Endothelial cell of umbilical vein (primary cell): Measurements from ENCODE around the gene FOXD3. TPM values are rescaled to one million over a fixed set of nuclear protein-coding genes. Genes with fewer than 3 reads are reported as not detected.
A peak's percentile ranks its signal among the peaks of the same experiment; 100 is the strongest.

Experiments
- Bru-seq: library from RNA; stranded (reverse); fragments of 400-500 nt; gene quantifications from one replicate; lab custom pipeline; 2021; lab: Mats Ljungman, UMichigan
- BruChase-seq, 2 experiments: library from RNA; stranded (reverse); fragments of 400-500 nt; gene quantifications; one replicate each; lab custom pipeline; 2021; lab: Mats Ljungman, UMichigan
- BruUV-seq: library from RNA; stranded (reverse); fragments of 400-500 nt; replicated peaks from 2 replicates; lab custom pipeline; 2021; lab: Mats Ljungman, UMichigan
- CTCF ChIA-PET: fragments of 300-600, 350-600 bp; sonication (Branson Sonifier 250); formaldehyde crosslinking; loops from one replicate; lab custom pipeline; 2021; ENCODE audit warnings: antibody characterized with exemption, inconsistent platforms; lab: Charles Lee
- POLR2A ChIA-PET: fragments of 300-600, 350-600 bp; sonication (Branson Sonifier 250); formaldehyde crosslinking; loops from one replicate; lab custom pipeline; 2021; ENCODE audit warnings: antibody characterized with exemption, inconsistent platforms; lab: Charles Lee
- DNase-seq: peaks from one replicate; pipeline ENCODE4 v3.0.0-alpha.2; 2011; ENCODE audit warnings: low read depth, low spot score
- FAIRE-seq: peaks from 2 replicates; lab custom pipeline; 2011; peaks lifted over from hg19 to GRCh38; lab: Jason Lieb, UNC
- H2AFZ ChIP-seq: 2 replicates; pipeline ENCODE4 v1.6.0; 2012; ENCODE audit warnings: low read depth, low read length, control low read depth, inconsistent platforms
- H3K27ac ChIP-seq: 2 replicates; pipeline ENCODE4 v1.5.1; 2011; ENCODE audit warnings: low read depth, mild to moderate bottlenecking, control low read depth, low read length, moderate library complexity; ENCODE audit not compliant: insufficient read depth
- H3K27me3 ChIP-seq, 2 experiments: 2 replicates each; pipeline versions ENCODE4 v1.6.0 to v1.6.1; 2011; ENCODE audit warnings: low read length in 2 of 2, mixed read lengths in 1 of 2; ENCODE audit not compliant: control insufficient read depth in 2 of 2, insufficient read depth in 2 of 2
- H3K36me3 ChIP-seq, 2 experiments: 2 replicates in 1 of 2; 3 replicates in 1 of 2; pipeline ENCODE4 v1.5.1; 2011; ENCODE audit warnings: low read length in 2 of 2, mild to moderate bottlenecking in 1 of 2, moderate library complexity in 1 of 2; ENCODE audit not compliant: control insufficient read depth in 2 of 2, insufficient read depth in 2 of 2; ENCODE audit errors: extremely low read depth in 1 of 2
- H3K4me1 ChIP-seq: 3 replicates; pipeline ENCODE4 v1.5.1; 2011; ENCODE audit warnings: mild to moderate bottlenecking, low read length; ENCODE audit not compliant: control insufficient read depth, insufficient read depth; ENCODE audit errors: extremely low read depth
- H3K4me2 ChIP-seq: 2 replicates; pipeline ENCODE4 v1.6.1; 2011; ENCODE audit warnings: low read length, control low read depth, mixed read lengths; ENCODE audit not compliant: insufficient read depth
- H3K4me3 ChIP-seq, 3 experiments: fragments of 200-600 bp in 1 of 3; sonication (generic), shearing (Covaris generic) in 1 of 3; replicated peaks in 1 of 3; 2 replicates each; pipeline ENCODE4 v1.5.1; 2011 to 2016; ENCODE audit warnings: control low read depth in 3 of 3, low read length in 3 of 3, mild to moderate bottlenecking in 2 of 3, inconsistent platforms in 1 of 3, low read depth in 1 of 3, moderate library complexity in 1 of 3; ENCODE audit not compliant: insufficient read depth in 1 of 3
- H3K79me2 ChIP-seq: 2 replicates; pipeline ENCODE4 v1.6.0; 2012; ENCODE audit warnings: low read length, inconsistent platforms; ENCODE audit not compliant: control insufficient read depth, insufficient read depth
- H3K9ac ChIP-seq: replicated peaks from 2 replicates; pipeline ENCODE3; 2011; ENCODE audit warnings: low read length, control low read depth; ENCODE audit not compliant: insufficient read depth; ENCODE audit errors: extremely low read depth
- H3K9me1 ChIP-seq: replicated peaks from 3 replicates; pipeline ENCODE4 v1.6.0; 2011; ENCODE audit warnings: mild to moderate bottlenecking, low read length; ENCODE audit not compliant: control insufficient read depth, insufficient read depth; ENCODE audit errors: extremely low read depth
- H3K9me3 ChIP-seq: replicated peaks from 2 replicates; pipeline ENCODE4 v1.5.1; 2012; ENCODE audit warnings: low read length, inconsistent platforms; ENCODE audit not compliant: control insufficient read depth, insufficient read depth
- H4K20me1 ChIP-seq: replicated peaks from 2 replicates; pipeline ENCODE3; 2011; ENCODE audit warnings: mild to moderate bottlenecking, low read length; ENCODE audit not compliant: control insufficient read depth, insufficient read depth; ENCODE audit errors: extremely low read depth
- EZH2 ChIP-seq: IDR thresholded peaks from 2 replicates; pipeline ENCODE4 v1.6.1; 2012; ENCODE audit warnings: borderline replicate concordance, low read depth, mild to moderate bottlenecking, moderate library complexity, low read length, inconsistent platforms; ENCODE audit not compliant: severe bottlenecking
- GATA2 ChIP-seq: IDR thresholded peaks from 2 replicates; pipeline ENCODE4 v1.7.0; 2011; ENCODE audit warnings: low read depth, mild to moderate bottlenecking, moderate library complexity, mixed read lengths, low read length; ENCODE audit not compliant: insufficient read length, insufficient read depth
- MYC ChIP-seq: IDR thresholded peaks from one replicate; pipeline ENCODE4 v1.6.1; 2011; ENCODE audit warnings: mild to moderate bottlenecking, low read depth, low read length
- POLR2A ChIP-seq: IDR thresholded peaks from 2 replicates; pipeline ENCODE4 v1.6.1; 2012; ENCODE audit warnings: low read depth, mild to moderate bottlenecking, control low read depth, low read length
- dilution Hi-C: fragments of 300-500 bp; cut with MboI; formaldehyde crosslinking; loops from one replicate; pipeline ENCODE4 v1.15.0; 2019; ENCODE audit warnings: low sequenced_read_pairs; ENCODE audit not compliant: extremely low pct_ligation_motif_present
- intact Hi-C: fragments of 100-400 bp; cut with micrococcal nuclease; formaldehyde crosslinking; loops from one replicate; pipeline ENCODE4 v1.10.0; 2022
- long read RNA-seq: library from polyadenylated mRNA; stranded (forward); transcript quantifications from one replicate; pipeline ENCODE4 v2.0.0, GENCODE V29; 2021
- polyA minus RNA-seq, 3 experiments: library from RNA; depleted of rRNA, polyadenylated mRNA; stranded (reverse); fragments of >200 nt; gene quantifications; 1 replicate in 1 of 3; 2 replicates in 2 of 3; pipeline ENCODE4 v1.2.3, GENCODE V29; 2011
- polyA plus RNA-seq, 4 experiments: library from polyadenylated mRNA; depleted of rRNA in 3 of 4; stranded (reverse) in 3 of 4; unstranded in 1 of 4; fragments of >200 nt; gene quantifications; 2 replicates each; pipeline versions ENCODE4 v1.2.1 to v1.2.3, GENCODE V29; 2011 to 2012; ENCODE audit warnings: missing spikeins in 1 of 4
- total RNA-seq: library from RNA; stranded (reverse); gene quantifications from 2 replicates; pipeline ENCODE4 v1.2.3, GENCODE V29; 2021
- TF ChIP-seq, protein P1 (sequence below): IDR thresholded peaks from 2 replicates; pipeline ENCODE4 v1.6.1; 2011; ENCODE audit not compliant: insufficient read depth, insufficient read length
- TF ChIP-seq, protein P2 (sequence below), 2 donors: IDR thresholded peaks; 1 replicate in 1 of 2; 2 replicates in 1 of 2; pipeline ENCODE4 v1.5.1; 2011; ENCODE audit warnings: low read length in 2 of 2, mild to moderate bottlenecking in 2 of 2, moderate library complexity in 2 of 2, control low read depth in 1 of 2, inconsistent platforms in 1 of 2, low read depth in 1 of 2; ENCODE audit not compliant: insufficient read depth in 1 of 2; ENCODE audit errors: extremely low read depth in 1 of 2

The FOXD3 gene
- not detected in 2 replicates for total RNA-seq
- polyA plus RNA-seq: not detected in 2 replicates
- not detected in 2 replicates for polyA plus RNA-seq (2011; cell fraction: cytosol; rRNA removed)
- not detected in 2 replicates for polyA plus RNA-seq (2011; cell fraction: nucleus; rRNA removed)
- not detected in 2 replicates for polyA plus RNA-seq (2012)
- polyA minus RNA-seq: not detected in 2 replicates
- not detected for polyA minus RNA-seq (2011; cell fraction: cytosol; rRNA and poly(A)+ RNA removed)
- not detected in 2 replicates for polyA minus RNA-seq (2011; cell fraction: nucleus; rRNA and poly(A)+ RNA removed)
- not detected for Bru-seq, nascent RNA
- not detected for BruChase-seq, experiment 1, labeled RNA remaining after a 6-hour chase
- BruChase-seq, experiment 2, labeled RNA remaining after a 2-hour chase: not detected
- long read RNA-seq: 0 reads

DNA sequence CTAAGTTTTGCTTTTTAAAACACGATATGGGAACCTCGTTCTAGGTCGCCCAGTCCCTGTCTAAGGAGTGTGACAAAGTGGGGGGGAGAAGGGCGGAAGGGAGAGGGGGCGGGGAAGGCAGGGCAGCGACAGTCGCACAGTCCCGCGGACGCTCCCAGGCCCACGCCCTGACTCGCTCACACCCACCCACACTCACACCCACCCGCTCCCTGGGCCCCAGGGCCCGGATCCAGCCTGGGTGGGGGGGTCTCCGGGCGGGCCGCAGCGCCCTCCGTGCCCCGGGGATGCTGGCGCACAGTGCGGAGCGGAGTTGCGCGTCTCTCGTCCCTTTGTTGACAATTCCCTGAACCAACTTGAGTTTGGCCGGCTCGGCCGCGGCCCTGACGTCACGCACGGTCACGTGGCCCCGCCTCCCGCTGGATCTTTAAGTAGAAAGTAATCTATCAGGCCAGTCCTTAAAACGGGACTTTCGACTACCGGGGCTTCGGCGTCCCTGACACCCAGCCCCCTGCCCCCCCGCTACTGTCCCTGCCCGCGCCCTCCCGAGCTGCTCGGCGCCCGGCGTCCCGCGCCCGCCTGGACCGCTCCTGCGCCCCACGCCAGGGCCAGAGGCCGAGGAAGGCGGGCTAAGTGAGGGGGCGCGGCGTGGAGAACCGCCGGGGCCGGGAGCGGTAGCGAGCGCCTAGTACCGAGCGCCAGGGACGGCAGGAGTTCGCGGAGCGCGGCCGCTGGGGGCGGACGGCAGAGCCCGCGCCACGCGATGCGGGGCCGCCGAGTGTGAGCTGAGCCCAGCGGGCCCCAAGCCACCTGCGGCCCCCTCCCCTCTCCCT, at the start of gene FOXD3:
Gene FOXD3 (plus strand): TSS at position 454 of the 830 bp plus-strand sequence. CDS start 492 bp downstream, outside the sequence.
- no peaks in the 10 kb centered on the region for H3K36me3 ChIP-seq
- TF ChIP-seq, protein P1, sequence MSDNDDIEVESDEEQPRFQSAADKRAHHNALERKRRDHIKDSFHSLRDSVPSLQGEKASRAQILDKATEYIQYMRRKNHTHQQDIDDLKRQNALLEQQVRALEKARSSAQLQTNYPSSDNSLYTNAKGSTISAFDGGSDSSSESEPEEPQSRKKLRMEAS: peak; percentile 82
- TF ChIP-seq POLR2A: no peak
- H3K9ac ChIP-seq: no peak within 1 kb of the TSS
- no peak within 1 kb of the TSS for H3K27ac ChIP-seq
- intact Hi-C loops: loop anchor here (5.0 kb wide), 1 partner anchor 925 kb away; no protein-coding TSS in a partner anchor
- peak; percentile 46 for DNase-seq
- POLR2A ChIA-PET: no interaction called here
- H3K4me1 ChIP-seq: peaks cover 2% of the 10 kb centered on the region
- H3K27me3 ChIP-seq: peaks cover 78 to 100% of the 10 kb centered on the region in 2 experiments
- peak within 1 kb of the TSS; percentile 29 to 34 (median 30) for H3K4me3 ChIP-seq
- H3K79me2 ChIP-seq: no peaks in the 10 kb centered on the region
- peak within 1 kb of the TSS; percentile 73 for H2AFZ ChIP-seq
- no TSS peak for BruUV-seq
- H3K9me3 ChIP-seq: no peaks in the 10 kb centered on the region
- peak; percentile 58 for FAIRE-seq
- CTCF ChIA-PET: interaction anchor here (1.4 to 1.6 kb wide), 2 partner anchors 8 to 216 kb away, joined by 3 to 5 read pairs; no protein-coding TSS in a partner anchor
- no peaks in the 10 kb centered on the region for H3K9me1 ChIP-seq
- H4K20me1 ChIP-seq: peaks cover 9% of the 10 kb centered on the region
- dilution Hi-C loops: no loop called here
- peak within 1 kb of the TSS; percentile 49 for H3K4me2 ChIP-seq

DNA sequence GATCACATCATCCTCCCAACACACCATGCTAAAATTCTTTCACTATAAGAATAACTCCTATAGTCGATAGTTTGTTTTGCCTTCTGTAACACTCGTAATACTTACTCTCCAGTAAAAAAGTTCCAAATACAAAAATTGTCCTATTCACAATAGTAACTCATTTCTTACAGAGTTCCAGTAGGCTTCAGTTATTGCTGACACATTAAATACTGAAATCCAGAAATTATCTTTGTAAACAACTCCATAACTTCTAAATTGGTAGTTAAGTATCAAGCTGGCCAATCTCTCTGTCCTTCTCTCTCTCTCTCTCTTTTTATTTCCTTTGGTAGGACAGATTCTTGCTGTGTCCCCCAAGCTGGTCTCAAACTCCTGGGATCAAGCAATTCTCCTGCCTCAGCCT, 49.6 kb upstream of the FOXD3 start:
- Histone ChIP-seq H3K9me3 (no peaks in the 10 kb centered on the region), H2AFZ (no peak overlapping the region), H3K9ac (no peak overlapping the region), H3K27ac (no peak overlapping the region), H3K27me3 (peaks cover 2 to 4% of the 10 kb centered on the region in 2 experiments), H3K4me3 (no peak overlapping the region), H3K36me3 (no peaks in the 10 kb centered on the region), H3K79me2 (no peaks in the 10 kb centered on the region), H3K4me2 (no peak overlapping the region), H3K9me1 (no peaks in the 10 kb centered on the region), H3K4me1 (no peaks in the 10 kb centered on the region), H4K20me1 (no peaks in the 10 kb centered on the region)
- dilution Hi-C loops (no loop called here), intact Hi-C loops (no loop called here)
- no peak for DNase-seq
- POLR2A ChIA-PET: no interaction called here
- no peak for FAIRE-seq
- no peak for TF ChIP-seq GATA2
- TF ChIP-seq, protein P2, sequence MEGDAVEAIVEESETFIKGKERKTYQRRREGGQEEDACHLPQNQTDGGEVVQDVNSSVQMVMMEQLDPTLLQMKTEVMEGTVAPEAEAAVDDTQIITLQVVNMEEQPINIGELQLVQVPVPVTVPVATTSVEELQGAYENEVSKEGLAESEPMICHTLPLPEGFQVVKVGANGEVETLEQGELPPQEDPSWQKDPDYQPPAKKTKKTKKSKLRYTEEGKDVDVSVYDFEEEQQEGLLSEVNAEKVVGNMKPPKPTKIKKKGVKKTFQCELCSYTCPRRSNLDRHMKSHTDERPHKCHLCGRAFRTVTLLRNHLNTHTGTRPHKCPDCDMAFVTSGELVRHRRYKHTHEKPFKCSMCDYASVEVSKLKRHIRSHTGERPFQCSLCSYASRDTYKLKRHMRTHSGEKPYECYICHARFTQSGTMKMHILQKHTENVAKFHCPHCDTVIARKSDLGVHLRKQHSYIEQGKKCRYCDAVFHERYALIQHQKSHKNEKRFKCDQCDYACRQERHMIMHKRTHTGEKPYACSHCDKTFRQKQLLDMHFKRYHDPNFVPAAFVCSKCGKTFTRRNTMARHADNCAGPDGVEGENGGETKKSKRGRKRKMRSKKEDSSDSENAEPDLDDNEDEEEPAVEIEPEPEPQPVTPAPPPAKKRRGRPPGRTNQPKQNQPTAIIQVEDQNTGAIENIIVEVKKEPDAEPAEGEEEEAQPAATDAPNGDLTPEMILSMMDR (IDR thresholded peaks at IDR 0.05; ENCODE audit: extremely low read depth in 1 of 2, insufficient read depth in 1 of 2, low read depth in 1 of 2, low read length in 2 of 2): no peak
- no peak for TF ChIP-seq EZH2
- TF ChIP-seq MYC: no peak
- TF ChIP-seq POLR2A: no peak
- TF ChIP-seq, protein P1: no peak
- CTCF ChIA-PET: interaction anchor here (1.2 kb wide), 1 partner anchor 10 kb away, joined by 3 read pairs; no protein-coding TSS in a partner anchor
- no TSS peak for BruUV-seq
